ENCODE results near the gene ZNF343. TPM values are rescaled to one million over a fixed set of nuclear protein-coding genes. Genes with fewer than 3 reads are reported as not detected.

ZNF343 gene
- total RNA-seq, 1 donor from 2014 or later, result 6.3 TPM

GRCh38 chr20:2467412-2467811, 41.3 kb downstream of the ZNF343 start:
- TF ChIP-seq CTCF (IDR thresholded peaks at IDR 0.05; ENCODE audit: borderline replicate concordance), result no peak
- peaks cover 52% of the 10 kb centered on the region for H3K36me3 ChIP-seq
- intact Hi-C loops (cut with micrococcal nuclease), result no loop called here

GRCh38 chr20:2465100-2465499, 43.6 kb downstream of the ZNF343 start:
- DNase-seq, result no peak
- no peaks in the 10 kb centered on the region for H3K27me3 ChIP-seq (ENCODE audit: low read depth)
- no peaks in the 10 kb centered on the region for H3K9me3 ChIP-seq (replicated peaks)
- intact Hi-C loops (cut with micrococcal nuclease), result no loop called here
- H3K4me1 ChIP-seq, result peaks cover 23% of the 10 kb centered on the region
- no peak for TF ChIP-seq CTCF (IDR thresholded peaks at IDR 0.05; ENCODE audit: borderline replicate concordance)
- H3K4me3 ChIP-seq, result no peak overlapping the region
- no peak overlapping the region for H3K27ac ChIP-seq (replicated peaks)
- peaks cover 74% of the 10 kb centered on the region for H3K36me3 ChIP-seq

More at GRCh38 chr20:2467412-2467811, 41.3 kb downstream of the ZNF343 start:
- Histone ChIP-seq H3K27ac (replicated peaks) (no peak overlapping the region), H3K4me3 (no peak overlapping the region), H3K9me3 (replicated peaks) (no peaks in the 10 kb centered on the region), H3K4me1 (peaks cover 33% of the 10 kb centered on the region), H3K27me3 (ENCODE audit: low read depth) (no peaks in the 10 kb centered on the region)
- DNase-seq, result no peak

- Histone ChIP-seq H3K4me3 (no peak overlapping the region), H3K27me3 (ENCODE audit: low read depth) (no peaks in the 10 kb centered on the region), H3K27ac (replicated peaks) (no peak overlapping the region), H3K9me3 (replicated peaks) (no peaks in the 10 kb centered on the region), H3K4me1 (peaks cover 10% of the 10 kb centered on the region), H3K36me3 (peaks cover 85% of the 10 kb centered on the region)
- no peak for DNase-seq
- no peak for TF ChIP-seq CTCF (IDR thresholded peaks at IDR 0.05; ENCODE audit: borderline replicate concordance)
- intact Hi-C loops (cut with micrococcal nuclease), result no loop called here
These were observed 44.9 kb downstream of the ZNF343 start for GRCh38 chr20:2463616-2464365.

GRCh38 chr20:2462484-2462883, 46.2 kb downstream of the ZNF343 start:
- TF ChIP-seq CTCF (IDR thresholded peaks at IDR 0.05; ENCODE audit: borderline replicate concordance), result no peak
- H3K4me1 ChIP-seq, result no peaks in the 10 kb centered on the region
- peaks cover 84% of the 10 kb centered on the region for H3K36me3 ChIP-seq
- H3K4me3 ChIP-seq, result no peak overlapping the region
- intact Hi-C loops (cut with micrococcal nuclease), result no loop called here
- no peak for DNase-seq
- H3K27me3 ChIP-seq (ENCODE audit: low read depth), result no peaks in the 10 kb centered on the region
- H3K27ac ChIP-seq (replicated peaks), result no peak overlapping the region
- H3K9me3 ChIP-seq (replicated peaks), result no peaks in the 10 kb centered on the region

GRCh38 chr20:2460752-2461424, 47.8 kb downstream of the ZNF343 start:
- H3K9me3 ChIP-seq (replicated peaks), result no peaks in the 10 kb centered on the region
- no peak for TF ChIP-seq CTCF (IDR thresholded peaks at IDR 0.05; ENCODE audit: borderline replicate concordance)
- no peaks in the 10 kb centered on the region for H3K4me1 ChIP-seq
- intact Hi-C loops (cut with micrococcal nuclease), result no loop called here
- H3K27me3 ChIP-seq (ENCODE audit: low read depth), result no peaks in the 10 kb centered on the region
- H3K36me3 ChIP-seq, result peaks cover 68% of the 10 kb centered on the region
- no peak overlapping the region for H3K27ac ChIP-seq (replicated peaks)
- DNase-seq, result no peak
- no peak overlapping the region for H3K4me3 ChIP-seq
